GM18867 (cell line): ENCODE data around the gene ZNF24.

Experiments
- ATAC-seq: cut with Tn5 transposase; IDR thresholded peaks from one replicate; pipeline ENCODE4 v1.9.1; 2021; ENCODE audit warnings: mild to moderate bottlenecking, moderate library complexity; ENCODE audit not compliant: unreplicated experiment

The ZNF24 gene

GRCh38 chr18:35306588-35307250, 37.5 kb downstream of the ZNF24 start:
- no peak for ATAC-seq

DNA sequence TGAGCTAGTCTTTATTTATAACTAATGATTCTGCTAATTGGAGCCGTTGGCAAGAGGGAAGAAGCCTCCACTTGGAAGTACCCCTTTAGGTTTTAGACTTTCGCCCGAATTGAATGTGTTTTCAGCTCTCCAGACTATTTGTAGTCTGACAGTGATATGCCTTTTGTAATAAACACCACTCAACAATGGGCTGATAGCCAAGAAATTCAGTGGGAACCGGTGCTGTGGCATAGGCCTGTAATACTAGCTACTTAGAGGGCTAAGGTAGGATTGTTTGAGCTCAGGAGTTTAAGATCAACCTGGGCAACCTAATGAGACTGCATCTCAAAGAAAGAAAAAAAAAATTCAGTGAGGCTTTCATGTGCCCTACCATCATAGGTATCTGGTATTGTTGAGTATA, 40.6 kb downstream of the ZNF24 start:
- no peak for ATAC-seq

- ATAC-seq: no peak
Observed at GRCh38 chr18:35296060-35296459, 48.2 kb downstream of the ZNF24 start.

- ATAC-seq: no peak
Observed at GRCh38 chr18:35291166-35291565, 53.1 kb downstream of the ZNF24 start.

GRCh38 chr18:35290094-35290735, 54.0 kb downstream of the ZNF24 start, which contains the start of gene ZSCAN30:
TSS of gene ZSCAN30 (minus strand) at chr18:35290229. CDS start at chr18:35264352, 25,877 bp downstream.
- peak; percentile 95 for ATAC-seq

GRCh38 chr18:35289727-35290093, 54.5 kb downstream of the ZNF24 start:
- peak; percentile 39 for ATAC-seq

GRCh38 chr18:35289293-35289692, 54.9 kb downstream of the ZNF24 start:
- no peak for ATAC-seq

- no peak for ATAC-seq
Observed at GRCh38 chr18:35284841-35285240, 59.4 kb downstream of the ZNF24 start.

DNA sequence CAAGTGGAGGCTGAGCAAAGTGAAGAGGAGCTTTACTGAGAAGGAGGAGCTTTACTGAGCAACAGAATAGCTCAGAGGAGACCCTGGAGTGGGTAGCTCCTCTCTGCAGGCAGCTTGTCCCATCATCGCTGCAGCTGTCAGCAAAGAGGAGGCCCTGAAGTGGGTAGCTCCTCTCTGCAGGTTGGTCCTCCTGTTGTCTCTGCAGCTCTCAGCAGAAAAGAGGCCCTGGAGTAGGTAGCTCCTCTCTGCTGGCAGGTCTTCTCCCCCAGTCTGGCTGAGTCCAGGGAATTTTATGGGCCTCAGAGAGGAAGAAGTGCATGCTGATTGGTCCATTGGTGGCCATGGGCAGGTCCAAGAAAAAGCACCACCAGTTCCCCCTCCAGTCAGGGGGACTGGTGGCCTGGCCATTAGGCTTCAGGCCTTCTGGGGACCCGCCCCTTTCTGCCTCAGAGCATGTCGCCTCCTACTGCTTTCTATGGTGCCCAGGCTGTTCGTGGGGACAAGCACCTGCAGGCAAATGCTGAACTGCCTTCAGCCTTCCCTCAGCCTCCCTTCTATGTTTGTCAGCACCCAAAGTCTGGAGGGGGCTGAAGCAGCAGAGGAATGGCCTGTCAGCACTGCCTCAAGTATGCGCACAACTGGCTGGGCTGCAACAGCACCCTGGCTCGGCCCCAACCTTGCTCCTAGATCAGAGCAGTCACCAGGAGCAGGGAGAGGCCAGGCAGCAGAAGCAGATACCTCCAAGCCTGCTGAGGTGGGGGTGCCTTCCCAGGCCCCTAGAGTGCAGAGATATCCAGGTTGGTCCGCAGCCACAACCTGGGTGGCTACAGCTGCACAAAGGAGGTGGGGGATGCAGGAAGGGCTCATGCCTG, 60.1 kb downstream of the ZNF24 start:
- no peak for ATAC-seq

- ATAC-seq: no peak
Observed at GRCh38 chr18:35282353-35282752, 61.9 kb downstream of the ZNF24 start.
